OCI-LY7 (cell line): ENCODE measurements around the gene PCDHGA1. TPM values are rescaled to one million over a fixed set of nuclear protein-coding genes. Genes with fewer than 3 reads are reported as not detected.

ENCODE experiments used
- BruUV-seq: library from RNA; stranded (reverse); fragments of 400-500 nt; replicated peaks from 2 replicates; lab custom pipeline; 2021; lab: Mats Ljungman, UMichigan
- CTCF ChIA-PET: fragments of 300-600 bp; sonication (Branson Sonifier 250); formaldehyde crosslinking; loops from one replicate; lab custom pipeline; 2022; ENCODE audit warnings: antibody characterized with exemption; ENCODE audit not compliant: unreplicated experiment; lab: Charles Lee
- POLR2A ChIA-PET: fragments of 300-600 bp; sonication (Branson Sonifier 250); formaldehyde crosslinking; loops from one replicate; lab custom pipeline; 2022; ENCODE audit warnings: antibody characterized with exemption; lab: Charles Lee
- DNase-seq: peaks from one replicate; pipeline ENCODE4 v3.0.0-alpha.2; 2015; ENCODE audit warnings: low spot score
- H2AFZ ChIP-seq: fragments of 200-600 bp; sonication (generic), shearing (Covaris generic); 2 replicates; pipeline ENCODE4 v1.6.1; 2014; ENCODE audit warnings: mild to moderate bottlenecking, antibody characterized with exemption, low read length, moderate library complexity
- H3K27ac ChIP-seq: fragments of 200-600 bp; sonication (generic); 2 replicates; pipeline ENCODE4 v1.5.1; 2014; ENCODE audit warnings: mixed run types, low read depth, mild to moderate bottlenecking, moderate library complexity, low read length, inconsistent platforms; ENCODE audit not compliant: poor library complexity, severe bottlenecking
- H3K36me3 ChIP-seq: fragments of 200-600 bp; sonication (generic); 2 replicates; pipeline ENCODE4 v1.6.1; 2014; ENCODE audit warnings: mild to moderate bottlenecking, antibody characterized with exemption, low read length, moderate library complexity, mixed read lengths; ENCODE audit not compliant: insufficient read depth
- H3K4me1 ChIP-seq: fragments of 200-600 bp; sonication (generic); 2 replicates; pipeline ENCODE4 v1.5.1; 2014; ENCODE audit warnings: mild to moderate bottlenecking, low read length; ENCODE audit not compliant: insufficient read depth, poor library complexity, severe bottlenecking
- H3K4me2 ChIP-seq: fragments of 200-600 bp; sonication (generic); 2 replicates; pipeline ENCODE4 v1.6.1; 2014; ENCODE audit warnings: mild to moderate bottlenecking, low read length
- H3K4me3 ChIP-seq: fragments of 200-600 bp; sonication (generic); 2 replicates; pipeline ENCODE4 v1.5.1; 2014; ENCODE audit warnings: mild to moderate bottlenecking, low read depth, low read length; ENCODE audit not compliant: poor library complexity, severe bottlenecking
- H3K79me2 ChIP-seq: fragments of 200-600 bp; sonication (generic); 2 replicates; pipeline ENCODE4 v1.6.1; 2016; ENCODE audit warnings: low read depth, mild to moderate bottlenecking, low read length, moderate library complexity, mixed read lengths; ENCODE audit not compliant: insufficient read depth
- H3K9me2 ChIP-seq: fragments of 200-600 bp; sonication (generic); 2 replicates; pipeline ENCODE4 v1.6.1; 2016; ENCODE audit warnings: mild to moderate bottlenecking, low read length, mixed read lengths; ENCODE audit not compliant: insufficient read depth
- H3K9me3 ChIP-seq: fragments of 200-600 bp; sonication (generic); 2 replicates; pipeline ENCODE4 v1.6.1; 2014; ENCODE audit warnings: mild to moderate bottlenecking, mixed run types, low read length, mixed read lengths
- H4K20me1 ChIP-seq: fragments of 200-600 bp; sonication (generic); 2 replicates; pipeline ENCODE4 v1.6.1; 2014; ENCODE audit warnings: mild to moderate bottlenecking, antibody characterized with exemption, low read length, moderate library complexity, mixed read lengths; ENCODE audit not compliant: insufficient read depth
- CTCF ChIP-seq: fragments of 200-600 bp; sonication (generic); conservative IDR thresholded peaks from 2 replicates; pipeline ENCODE4 v1.5.1; 2014; ENCODE audit warnings: mild to moderate bottlenecking, antibody characterized with exemption, low read length, moderate library complexity, mixed read lengths
- EZH2phosphoT487 ChIP-seq: fragments of 200-600 bp; sonication (generic); IDR thresholded peaks from 2 replicates; pipeline ENCODE4 v1.6.1; 2018; ENCODE audit warnings: low read depth, borderline replicate concordance, mild to moderate bottlenecking, mixed run types, antibody characterized with exemption, low read length, moderate library complexity, mixed read lengths
- intact Hi-C: fragments of 100-400 bp; cut with micrococcal nuclease; formaldehyde crosslinking; loops from one replicate; pipeline ENCODE4 v1.10.0; 2022; ENCODE audit not compliant: unreplicated experiment
- total RNA-seq, 2 experiments: library from RNA; depleted of rRNA in 1 of 2; stranded (reverse); fragments of >200 nt in 1 of 2; shearing (Covaris generic) in 1 of 2; gene quantifications; 2 replicates each; pipeline ENCODE4 v1.2.3, GENCODE V29; 2014 to 2022

Gene PCDHGA1
- total RNA-seq, 2 experiments from 2014 or later, result 1.3 to 1.9 TPM

- peaks cover 15% of the 10 kb centered on the region; the same call in 1 of the 2 replicates for H3K79me2 ChIP-seq
- peak; percentile 74 for DNase-seq
- peak overlapping the region; percentile 65 for H3K4me3 ChIP-seq
- peak overlapping the region; percentile 99 for H3K27ac ChIP-seq
- H3K4me1 ChIP-seq, result peaks cover 100% of the 10 kb centered on the region
- intact Hi-C loops, result loop anchor here (1.0 to 10.0 kb wide), 2 partner anchors 38 to 102 kb away; partner anchors contain the start of genes DIAPH1 and PCDHGC3
- ChIA-PET POLR2A (interaction anchor here (0.7 to 17.7 kb wide), 13 partner anchors 8 to 193 kb away, joined by 3 to 328 read pairs (median 6); partner anchors contain the start of genes PCDHGB3, PCDHGC3 and TAF7), CTCF (interaction anchor here (0.6 to 9.6 kb wide), 9 partner anchors 14 to 193 kb away, joined by 3 to 138 read pairs (median 6); partner anchors contain the start of genes PCDHGA12, PCDHGC3 and TAF7)
- H2AFZ ChIP-seq, result peak overlapping the region; percentile 31; the same call in 1 of the 2 replicates
- H3K9me3 ChIP-seq, result no peaks in the 10 kb centered on the region
- no peaks in the 10 kb centered on the region for H3K9me2 ChIP-seq
- no TSS peak for BruUV-seq
- H3K36me3 ChIP-seq, result peaks cover 65% of the 10 kb centered on the region
- no peaks in the 10 kb centered on the region for H4K20me1 ChIP-seq
- TF ChIP-seq EZH2phosphoT487 (no peak), CTCF (no peak)
- H3K4me2 ChIP-seq, result peak overlapping the region; percentile 94
These were observed 182.8 kb downstream of the PCDHGA1 start for GRCh38 chr5:141512911-141513626.

- H3K79me2 ChIP-seq, result peaks cover 15% of the 10 kb centered on the region; the same call in 1 of the 2 replicates
- no peak for TF ChIP-seq CTCF
- no peak for TF ChIP-seq EZH2phosphoT487
- peak overlapping the region; percentile 94 for H3K4me2 ChIP-seq
- ChIA-PET POLR2A (interaction anchor here (0.7 to 17.7 kb wide), 16 partner anchors 9 to 196 kb away, joined by 3 to 328 read pairs (median 5); partner anchors contain the start of genes PCDHGB3, PCDHGC3, PCDHGC4 and TAF7), CTCF (interaction anchor here (0.6 to 9.6 kb wide), 9 partner anchors 13 to 193 kb away, joined by 3 to 138 read pairs (median 6); partner anchors contain the start of genes PCDHGA12, PCDHGC3 and TAF7)
- no TSS peak for BruUV-seq
- no peaks in the 10 kb centered on the region for H3K9me2 ChIP-seq
- peaks cover 73% of the 10 kb centered on the region for H3K36me3 ChIP-seq
- intact Hi-C loops, result loop anchor here (1.0 to 10.0 kb wide), 3 partner anchors 12 to 101 kb away; partner anchors contain the start of gene DIAPH1
- no peaks in the 10 kb centered on the region for H3K9me3 ChIP-seq
- H3K27ac ChIP-seq, result peak overlapping the region; percentile 99
- peak; percentile 91 for DNase-seq
- peak overlapping the region; percentile 65 for H3K4me3 ChIP-seq
- H2AFZ ChIP-seq, result peak overlapping the region; percentile 31; the same call in 1 of the 2 replicates
- H4K20me1 ChIP-seq, result no peaks in the 10 kb centered on the region
- H3K4me1 ChIP-seq, result peaks cover 98% of the 10 kb centered on the region
These were observed 183.5 kb downstream of the PCDHGA1 start for GRCh38 chr5:141513627-141514329.
